Suprapubic skin (tissue), 4 donors: Measurements from ENCODE around the gene SHROOM3. TPM values are rescaled to one million over a fixed set of nuclear protein-coding genes. Genes with fewer than 3 reads are reported as not detected.

ENCODE experiments used
- DNase-seq, 2 donors: peaks; one replicate each; pipeline ENCODE4 v3.0.0-alpha.2; 2019; ENCODE audit warnings: low spot score in 2 of 2
- H3K27ac ChIP-seq: fragments of 200-600 bp; sonication (generic); one replicate; pipeline ENCODE4 v1.5.1; 2019
- H3K27me3 ChIP-seq: fragments of 200-600 bp; sonication (generic); one replicate; pipeline ENCODE4 v1.5.1; 2019
- H3K36me3 ChIP-seq: fragments of 200-600 bp; sonication (generic); one replicate; pipeline ENCODE4 v1.5.1; 2019
- H3K4me1 ChIP-seq: fragments of 200-600 bp; sonication (generic); one replicate; pipeline ENCODE4 v1.5.1; 2019
- H3K4me3 ChIP-seq: fragments of 200-600 bp; sonication (generic); one replicate; pipeline ENCODE4 v1.5.1; 2019; ENCODE audit warnings: mild to moderate bottlenecking
- H3K9me3 ChIP-seq: fragments of 200-600 bp; sonication (generic); one replicate; pipeline ENCODE4 v1.5.1; 2019
- CTCF ChIP-seq, 2 donors: fragments of 200-600 bp in 1 of 2; fragments of 450-650 bp in 1 of 2; sonication (generic) in 1 of 2; IDR thresholded peaks; one replicate each; pipeline ENCODE4 v1.5.1; 2016 to 2019; ENCODE audit warnings: antibody characterized with exemption in 2 of 2, mild to moderate bottlenecking in 1 of 2, moderate library complexity in 1 of 2
- EP300 ChIP-seq: sonication (generic); formaldehyde crosslinking; IDR thresholded peaks from one replicate; pipeline ENCODE4 v1.6.1; 2017; ENCODE audit warnings: antibody characterized with exemption
- POLR2A ChIP-seq, 2 donors: fragments of 450-650 bp; IDR thresholded peaks; one replicate each; pipeline ENCODE4 v1.6.1; 2017; ENCODE audit warnings: antibody characterized with exemption in 2 of 2, mild to moderate bottlenecking in 2 of 2, moderate library complexity in 2 of 2
- POLR2AphosphoS5 ChIP-seq, 3 donors: sonication (generic); formaldehyde crosslinking; IDR thresholded peaks; one replicate each; pipeline ENCODE4 v1.6.1; 2017; ENCODE audit warnings: antibody characterized with exemption in 3 of 3
- WGBS: methylation state at CpG from one replicate; pipeline ENCODE4 v1.1.5; 2018; 5-methylcytosine and 5-hydroxymethylcytosine counted together
- total RNA-seq, 4 donors: library from RNA; depleted of rRNA; stranded (reverse); fragments of >200 nt; gene quantifications; one replicate each; pipeline ENCODE4 v1.1.0, GENCODE V29; 2016

Gene SHROOM3
- total RNA-seq, 4 donors from 2014 or later, result 25.7 to 41.4 (median 29.8) TPM

DNA sequence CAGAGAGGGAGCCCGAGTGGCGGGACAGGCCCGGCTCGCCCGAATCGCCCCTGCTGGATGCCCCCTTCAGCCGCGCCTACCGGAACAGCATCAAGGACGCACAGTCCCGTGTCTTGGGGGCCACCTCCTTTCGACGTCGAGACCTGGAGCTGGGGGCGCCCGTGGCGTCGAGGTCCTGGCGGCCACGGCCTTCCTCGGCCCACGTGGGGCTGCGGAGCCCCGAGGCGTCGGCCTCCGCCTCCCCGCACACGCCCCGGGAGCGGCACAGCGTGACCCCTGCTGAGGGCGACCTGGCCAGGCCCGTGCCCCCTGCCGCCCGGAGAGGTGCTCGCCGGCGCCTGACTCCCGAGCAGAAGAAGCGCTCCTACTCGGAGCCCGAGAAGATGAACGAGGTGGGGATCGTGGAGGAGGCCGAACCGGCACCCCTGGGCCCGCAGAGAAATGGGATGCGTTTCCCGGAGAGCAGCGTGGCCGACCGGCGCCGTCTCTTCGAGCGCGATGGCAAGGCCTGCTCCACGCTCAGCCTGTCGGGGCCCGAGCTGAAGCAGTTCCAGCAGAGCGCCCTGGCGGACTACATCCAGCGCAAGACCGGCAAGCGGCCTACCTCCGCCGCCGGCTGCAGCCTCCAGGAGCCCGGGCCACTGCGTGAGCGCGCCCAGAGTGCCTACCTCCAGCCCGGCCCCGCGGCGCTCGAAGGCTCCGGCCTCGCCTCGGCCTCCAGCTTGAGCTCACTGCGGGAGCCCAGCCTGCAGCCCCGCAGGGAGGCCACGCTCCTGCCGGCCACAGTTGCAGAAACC is 306.0 kb downstream of the SHROOM3 start:
- Histone ChIP-seq H3K4me3 (no peak overlapping the region), H3K9me3 (no peaks in the 10 kb centered on the region), H3K36me3 (no peaks in the 10 kb centered on the region), H3K27ac (no peak overlapping the region), H3K27me3 (no peaks in the 10 kb centered on the region), H3K4me1 (peaks cover 8% of the 10 kb centered on the region)
- DNase-seq, result no peak
- WGBS, result 94% methylated on average over 23 of the region's 85 CpGs
- TF ChIP-seq EP300, result no peak

DNA sequence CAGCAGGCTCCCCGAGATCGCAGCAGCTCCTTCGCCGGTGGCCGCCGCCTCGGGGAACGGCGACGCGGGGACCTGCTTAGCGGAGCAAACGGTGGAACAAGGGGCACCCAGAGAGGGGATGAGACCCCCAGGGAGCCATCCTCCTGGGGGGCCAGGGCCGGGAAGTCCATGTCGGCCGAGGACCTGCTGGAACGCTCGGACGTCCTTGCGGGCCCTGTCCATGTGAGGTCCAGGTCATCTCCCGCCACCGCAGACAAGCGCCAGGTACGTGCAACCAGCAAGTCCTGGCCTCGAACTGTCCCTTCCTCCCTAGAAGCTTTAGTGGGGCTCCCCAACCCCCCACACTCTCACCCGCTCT is 306.6 kb downstream of the SHROOM3 start:
- no peak overlapping the region for H3K4me3 ChIP-seq

DNA sequence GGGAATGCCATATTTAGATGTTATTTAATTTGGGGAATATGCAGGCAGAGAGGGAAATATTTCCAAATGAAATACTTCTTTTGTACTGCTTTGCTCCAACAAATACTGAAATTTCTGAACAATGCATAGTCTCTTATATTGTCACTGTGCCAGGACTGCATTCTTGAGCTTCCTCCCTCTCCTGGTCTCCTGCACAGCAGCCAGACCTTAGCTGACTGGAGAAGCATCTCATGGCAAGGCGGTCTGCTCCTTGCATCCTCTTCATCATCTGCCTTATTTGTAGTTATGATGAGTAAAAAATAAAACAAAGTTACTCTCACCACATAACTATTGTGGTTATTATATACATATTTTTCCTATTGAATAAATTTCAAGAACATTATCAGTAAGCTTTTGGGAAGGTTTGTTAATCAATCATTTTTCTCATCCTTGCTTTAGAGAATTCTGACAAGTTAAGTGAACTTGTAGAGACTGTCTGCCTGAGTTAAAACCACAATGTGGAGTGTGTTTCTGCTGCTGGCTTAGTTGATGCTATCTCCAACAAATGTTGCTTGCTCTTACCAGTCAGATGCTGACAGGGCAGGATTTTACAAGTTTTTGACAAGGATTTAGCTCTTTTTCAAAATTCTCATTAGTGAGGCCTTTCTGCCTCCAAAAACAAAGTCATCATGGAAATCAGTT is 309.4 kb downstream of the SHROOM3 start:
- TF ChIP-seq CTCF (IDR thresholded peaks at IDR 0.05) (no peak), EP300 (no peak), POLR2A (IDR thresholded peaks at IDR 0.05) (no peak), POLR2AphosphoS5 (IDR thresholded peaks at IDR 0.05) (no peak)
- Histone ChIP-seq H3K9me3 (no peaks in the 10 kb centered on the region), H3K4me1 (no peaks in the 10 kb centered on the region), H3K27me3 (no peaks in the 10 kb centered on the region), H3K27ac (no peak overlapping the region), H3K4me3 (no peak overlapping the region), H3K36me3 (no peaks in the 10 kb centered on the region)
- 77% methylated on average over 1 of the region's 1 CpG for WGBS
- DNase-seq, result no peak

More for the DNA sequence above, 306.6 kb downstream of the SHROOM3 start:
- DNase-seq, result no peak
- Histone ChIP-seq H3K9me3 (no peaks in the 10 kb centered on the region), H3K27me3 (no peaks in the 10 kb centered on the region), H3K4me1 (peaks cover 8% of the 10 kb centered on the region), H3K36me3 (no peaks in the 10 kb centered on the region), H3K27ac (no peak overlapping the region)
- WGBS, result 95% methylated on average over 15 of the region's 26 CpGs
- TF ChIP-seq POLR2A (IDR thresholded peaks at IDR 0.05) (no peak), EP300 (no peak), POLR2AphosphoS5 (IDR thresholded peaks at IDR 0.05) (no peak), CTCF (IDR thresholded peaks at IDR 0.05) (no peak)

DNA sequence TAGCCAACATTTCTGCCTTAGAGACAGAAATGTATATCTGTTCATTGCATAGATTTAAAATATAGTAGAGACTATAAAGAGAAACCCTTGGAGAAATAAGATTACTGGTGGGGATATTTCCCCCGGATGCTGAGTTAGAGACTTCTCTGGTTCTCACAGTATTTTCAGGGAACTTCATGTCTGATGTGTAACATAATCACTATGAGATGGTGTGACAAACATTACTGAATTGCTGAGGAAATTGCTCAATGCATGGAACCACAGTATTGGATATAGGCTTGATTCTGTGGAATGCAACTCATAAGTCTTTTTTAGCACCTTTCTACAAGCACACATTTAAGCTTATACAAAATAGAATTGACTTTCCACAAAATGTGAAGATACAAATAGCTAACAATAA is 310.2 kb downstream of the SHROOM3 start:
- Histone ChIP-seq H3K4me1 (no peaks in the 10 kb centered on the region), H3K9me3 (no peaks in the 10 kb centered on the region), H3K4me3 (no peak overlapping the region), H3K36me3 (no peaks in the 10 kb centered on the region), H3K27ac (no peak overlapping the region), H3K27me3 (no peaks in the 10 kb centered on the region)
- 96% methylated on average over 1 of the region's 1 CpG for WGBS
- TF ChIP-seq EP300, result no peak
- DNase-seq, result no peak

- TF ChIP-seq POLR2AphosphoS5 (IDR thresholded peaks at IDR 0.05) (no peak), POLR2A (IDR thresholded peaks at IDR 0.05) (no peak), EP300 (no peak), CTCF (IDR thresholded peaks at IDR 0.05) (no peak)
- no peaks in the 10 kb centered on the region for H3K9me3 ChIP-seq
- H3K27me3 ChIP-seq, result no peaks in the 10 kb centered on the region
- H3K36me3 ChIP-seq, result no peaks in the 10 kb centered on the region
- H3K4me1 ChIP-seq, result no peaks in the 10 kb centered on the region
- no peak for DNase-seq
- no peak overlapping the region for H3K27ac ChIP-seq
- H3K4me3 ChIP-seq, result no peak overlapping the region
- 76% methylated on average over 2 of the region's 2 CpGs for WGBS
These were observed 312.5 kb downstream of the SHROOM3 start for GRCh38 chr4:76747563-76747962.

DNA sequence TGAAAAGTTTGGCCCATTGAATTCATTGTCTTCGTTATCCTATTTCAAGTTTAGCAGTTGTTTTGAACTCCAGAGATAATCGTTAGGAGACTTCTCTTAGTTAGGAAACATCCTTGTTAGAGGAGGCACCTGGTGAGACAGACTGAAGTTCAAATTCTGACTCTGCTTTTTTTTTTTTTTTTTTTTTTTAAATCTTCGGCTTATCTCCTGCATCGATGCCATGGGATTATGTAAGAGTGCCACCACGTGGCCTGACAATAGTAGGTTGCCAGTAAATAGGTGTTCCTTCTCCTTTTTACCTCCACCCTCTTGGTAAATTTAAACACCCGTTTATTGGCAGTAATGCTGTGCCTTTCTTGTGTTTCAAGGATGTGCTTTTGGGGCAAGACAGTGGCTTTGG is 313.6 kb downstream of the SHROOM3 start:
- TF ChIP-seq POLR2AphosphoS5 (IDR thresholded peaks at IDR 0.05), result no peak
- TF ChIP-seq CTCF (IDR thresholded peaks at IDR 0.05), result no peak
- no peak for TF ChIP-seq POLR2A (IDR thresholded peaks at IDR 0.05)
- TF ChIP-seq EP300, result no peak
- Histone ChIP-seq H3K36me3 (no peaks in the 10 kb centered on the region), H3K27ac (no peak overlapping the region), H3K4me3 (no peak overlapping the region), H3K27me3 (no peaks in the 10 kb centered on the region), H3K4me1 (no peaks in the 10 kb centered on the region), H3K9me3 (no peaks in the 10 kb centered on the region)
- DNase-seq, result no peak
- 32% methylated on average over 6 of the region's 6 CpGs for WGBS
